Epithelial cell of proximal tubule (primary cell): ENCODE results near the gene GGACT. TPM values are rescaled to one million over a fixed set of nuclear protein-coding genes. Genes with fewer than 3 reads are reported as not detected.

ENCODE experiments used
- DNase-seq: peaks from one replicate; pipeline ENCODE4 v3.0.0-alpha.2; 2011; ENCODE audit warnings: low read depth
- H3K4me3 ChIP-seq: 2 replicates; pipeline ENCODE4 v1.5.1; 2011; ENCODE audit warnings: low read depth, mild to moderate bottlenecking, low read length
- total RNA-seq: library from RNA; depleted of rRNA; stranded (reverse); fragments of >200 nt; gene quantifications from 2 replicates; pipeline ENCODE4 v1.2.3, GENCODE V29; 2015
- TF ChIP-seq, protein P1 (sequence below): conservative IDR thresholded peaks from 2 replicates; pipeline ENCODE4 v1.5.1; 2012; ENCODE audit warnings: low read depth, mild to moderate bottlenecking, low read length

GGACT gene
- total RNA-seq, 1 donor from 2014 or later: 5.2 TPM

GRCh38 chr13:100510208-100510957 is 78.2 kb downstream of the GGACT start:
- no peak for DNase-seq
- TF ChIP-seq, protein P1, sequence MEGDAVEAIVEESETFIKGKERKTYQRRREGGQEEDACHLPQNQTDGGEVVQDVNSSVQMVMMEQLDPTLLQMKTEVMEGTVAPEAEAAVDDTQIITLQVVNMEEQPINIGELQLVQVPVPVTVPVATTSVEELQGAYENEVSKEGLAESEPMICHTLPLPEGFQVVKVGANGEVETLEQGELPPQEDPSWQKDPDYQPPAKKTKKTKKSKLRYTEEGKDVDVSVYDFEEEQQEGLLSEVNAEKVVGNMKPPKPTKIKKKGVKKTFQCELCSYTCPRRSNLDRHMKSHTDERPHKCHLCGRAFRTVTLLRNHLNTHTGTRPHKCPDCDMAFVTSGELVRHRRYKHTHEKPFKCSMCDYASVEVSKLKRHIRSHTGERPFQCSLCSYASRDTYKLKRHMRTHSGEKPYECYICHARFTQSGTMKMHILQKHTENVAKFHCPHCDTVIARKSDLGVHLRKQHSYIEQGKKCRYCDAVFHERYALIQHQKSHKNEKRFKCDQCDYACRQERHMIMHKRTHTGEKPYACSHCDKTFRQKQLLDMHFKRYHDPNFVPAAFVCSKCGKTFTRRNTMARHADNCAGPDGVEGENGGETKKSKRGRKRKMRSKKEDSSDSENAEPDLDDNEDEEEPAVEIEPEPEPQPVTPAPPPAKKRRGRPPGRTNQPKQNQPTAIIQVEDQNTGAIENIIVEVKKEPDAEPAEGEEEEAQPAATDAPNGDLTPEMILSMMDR: no peak
- no peak overlapping the region for H3K4me3 ChIP-seq

DNA sequence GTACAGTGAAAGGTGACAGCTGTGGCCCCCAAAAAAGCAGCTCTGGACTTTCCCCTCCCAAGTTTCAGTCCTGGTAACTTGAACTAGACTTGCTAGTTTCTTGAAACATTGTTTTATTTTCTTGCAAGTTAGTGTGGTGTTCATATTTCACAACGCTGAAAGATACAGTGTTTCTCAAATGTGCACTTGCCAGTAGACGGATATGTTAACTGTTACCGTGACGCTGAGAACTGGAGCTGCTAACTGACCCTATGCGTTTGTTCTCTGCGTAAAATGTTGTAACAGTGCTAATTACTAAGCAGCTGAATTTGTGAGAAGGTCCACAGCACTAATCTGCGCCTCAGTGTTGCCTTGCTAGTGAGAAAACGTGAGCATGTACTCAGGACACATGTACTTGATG is 79.6 kb downstream of the GGACT start:
- DNase-seq: no peak
- TF ChIP-seq, protein P1: no peak
- no peak overlapping the region for H3K4me3 ChIP-seq

DNA sequence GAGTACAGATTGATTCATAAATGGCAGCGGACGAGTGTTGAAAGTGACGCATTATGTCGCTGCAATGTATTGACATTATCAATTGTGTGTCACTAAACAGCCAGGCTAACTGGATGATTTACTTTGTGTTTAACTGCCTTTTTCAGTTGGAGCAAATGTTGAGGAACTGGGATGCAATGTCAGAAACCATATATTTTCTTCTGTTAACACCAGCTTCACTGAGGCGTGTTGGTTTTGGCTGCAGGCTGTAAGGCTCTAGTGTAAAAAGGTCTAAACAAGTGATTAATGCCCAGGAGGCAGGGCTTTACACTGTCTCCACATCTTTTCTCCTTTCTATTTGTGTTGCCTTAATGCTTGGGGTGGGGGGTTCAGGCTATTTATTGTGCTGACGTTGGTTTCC is 80.1 kb downstream of the GGACT start:
- H3K4me3 ChIP-seq: no peak overlapping the region
- TF ChIP-seq, protein P1: no peak
- DNase-seq: no peak

GRCh38 chr13:100506600-100507422 is 81.8 kb downstream of the GGACT start:
- TF ChIP-seq, protein P1: no peak
- no peak for DNase-seq
- no peak overlapping the region for H3K4me3 ChIP-seq

- TF ChIP-seq, protein P1: no peak
- no peak overlapping the region for H3K4me3 ChIP-seq
- DNase-seq: no peak
Measured at GRCh38 chr13:100506154-100506553, 82.4 kb downstream of the GGACT start.

DNA sequence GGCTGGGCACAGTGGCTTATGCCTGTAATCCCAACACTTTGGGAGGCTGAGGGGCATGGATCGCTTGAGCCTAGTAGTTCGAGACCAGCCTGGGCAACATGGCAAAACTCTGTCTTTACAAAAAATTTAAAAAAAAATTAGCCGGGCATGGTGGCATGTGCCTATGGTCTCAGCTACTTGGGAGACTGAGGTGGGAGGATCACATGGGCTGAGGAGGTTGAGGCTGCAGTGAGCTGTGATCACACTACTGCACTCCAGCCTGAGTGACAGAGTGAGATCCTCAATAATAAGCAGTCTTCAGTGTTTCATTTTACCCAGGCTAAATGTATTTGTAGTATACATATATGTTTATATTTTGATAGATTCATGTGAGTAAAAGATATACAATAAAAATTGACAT is 85.0 kb downstream of the GGACT start:
- DNase-seq: no peak
- TF ChIP-seq, protein P1: no peak
- H3K4me3 ChIP-seq: no peak overlapping the region
